GM18909 (cell line): ENCODE results near the gene MEAF6.
"Not testable (repeated sequence)": the region's sequence is repeated elsewhere in the genome, so short reads cannot be mapped to it uniquely, and the experiment has no call there.

ENCODE experiments used
- ATAC-seq: cut with Tn5 transposase; IDR thresholded peaks from one replicate; pipeline ENCODE4 v1.9.1; 2021; ENCODE audit warnings: mild to moderate bottlenecking; ENCODE audit not compliant: unreplicated experiment, poor library complexity

Gene MEAF6

DNA sequence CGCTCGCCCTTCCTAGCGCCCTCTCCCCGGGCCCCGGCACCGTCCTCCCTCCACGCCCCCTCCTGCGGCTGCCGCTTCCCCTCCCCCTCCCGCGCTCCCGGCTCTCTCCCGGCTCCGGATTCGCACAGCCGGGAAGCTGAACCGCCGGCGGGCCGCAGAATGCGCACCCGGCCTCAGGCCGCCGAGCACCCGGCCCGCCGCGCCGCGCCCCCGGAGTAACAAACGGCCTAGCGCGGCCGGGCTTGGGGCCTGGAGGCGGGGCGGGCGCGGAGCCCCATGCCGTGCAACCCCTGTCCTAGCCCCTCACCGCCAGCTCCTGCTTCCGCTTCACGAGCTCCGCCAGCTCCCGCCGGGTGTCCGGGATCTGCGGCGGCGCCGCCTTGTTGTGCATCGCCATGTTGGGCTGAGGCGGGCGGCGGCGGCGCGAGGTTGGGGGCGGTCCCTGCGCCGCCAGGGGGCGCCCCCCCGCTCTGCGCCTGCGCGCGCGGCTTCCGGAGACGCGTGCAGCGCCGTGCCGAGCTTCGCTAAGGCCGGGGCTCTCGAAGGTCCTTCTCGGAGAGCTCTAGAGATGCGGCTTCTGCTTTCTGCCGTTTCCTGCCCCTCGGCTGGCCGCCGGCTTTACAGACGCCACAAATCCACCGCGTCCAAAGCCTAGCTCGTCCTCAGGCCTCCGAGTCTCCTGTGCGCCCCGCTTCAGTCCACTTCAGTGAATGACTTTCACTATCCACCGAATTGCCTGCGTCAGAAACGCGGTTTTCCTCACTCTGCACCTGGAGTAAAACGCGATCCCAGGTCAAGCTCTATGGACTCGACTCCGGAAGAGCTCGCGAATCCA is at the start of gene MEAF6:
TSS of gene MEAF6 (minus strand) at position 417 of the 835 bp plus-strand sequence. CDS start at position 397, 20 bp downstream.
- peak; percentile 90 for ATAC-seq

DNA sequence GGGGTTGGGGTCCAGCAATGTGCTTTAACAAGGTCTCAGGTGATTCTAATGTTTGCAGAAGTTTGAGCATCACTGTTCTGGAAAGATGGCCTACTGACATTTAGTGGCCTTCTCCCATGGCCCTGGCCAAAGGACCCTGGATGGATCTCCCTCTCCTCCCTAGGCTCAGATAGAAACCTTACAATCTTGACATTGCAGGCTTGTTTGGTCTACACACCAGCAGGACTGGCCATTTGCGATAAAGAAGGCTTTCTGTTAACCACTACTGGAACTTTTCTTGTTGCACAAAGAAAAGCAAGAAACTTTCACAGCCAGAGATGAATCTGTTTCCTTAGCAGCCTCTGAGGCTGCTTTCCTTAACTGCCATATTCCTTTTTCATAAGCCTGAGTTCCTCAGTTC is 48.4 kb upstream of the MEAF6 start:
- no peak for ATAC-seq

DNA sequence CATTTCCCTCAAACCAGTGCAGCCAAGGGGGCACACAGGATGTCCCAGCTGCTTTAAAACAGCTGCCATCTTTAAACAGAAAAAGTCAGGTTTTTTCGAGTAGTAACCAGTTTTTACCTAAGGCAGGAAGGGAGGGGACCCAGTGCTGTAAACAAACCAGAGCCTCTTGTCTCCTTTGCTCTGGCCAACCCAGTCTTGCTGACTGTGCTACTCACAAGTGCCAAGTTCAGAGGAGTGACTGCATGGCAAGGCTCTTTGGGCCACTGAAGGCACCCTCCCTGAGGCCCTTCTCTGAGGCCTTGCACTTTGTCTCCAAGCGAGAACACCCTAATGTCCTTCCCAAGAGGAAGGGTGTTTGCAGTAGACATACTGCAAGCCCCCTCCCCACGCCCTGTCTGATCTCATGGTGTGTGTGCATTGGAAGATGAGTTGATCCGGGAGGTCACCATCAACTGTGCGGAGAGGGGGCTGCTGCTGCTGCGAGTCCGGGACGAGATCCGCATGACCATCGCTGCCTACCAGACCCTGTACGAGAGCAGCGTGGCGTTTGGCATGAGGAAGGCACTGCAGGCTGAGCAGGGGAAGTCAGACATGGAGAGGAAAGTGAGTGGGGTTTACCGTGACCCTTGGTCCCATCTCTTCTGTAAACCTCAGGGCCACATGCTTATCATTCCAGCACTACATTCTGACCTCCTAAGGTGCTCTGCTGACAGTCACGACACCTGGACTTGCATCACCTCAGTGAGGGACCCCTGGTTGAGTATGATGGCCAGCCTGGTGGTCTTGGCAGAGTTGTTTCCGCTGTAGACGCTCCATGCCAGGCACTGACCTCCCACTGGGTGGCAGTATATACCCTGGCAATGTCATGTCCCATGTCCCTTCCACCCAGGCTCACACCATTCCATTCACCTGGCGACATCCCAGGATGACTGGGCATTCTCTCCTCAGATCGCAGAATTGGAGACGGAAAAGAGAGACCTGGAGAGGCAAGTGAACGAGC is 46.9 kb upstream of the MEAF6 start:
- ATAC-seq: no peak

DNA sequence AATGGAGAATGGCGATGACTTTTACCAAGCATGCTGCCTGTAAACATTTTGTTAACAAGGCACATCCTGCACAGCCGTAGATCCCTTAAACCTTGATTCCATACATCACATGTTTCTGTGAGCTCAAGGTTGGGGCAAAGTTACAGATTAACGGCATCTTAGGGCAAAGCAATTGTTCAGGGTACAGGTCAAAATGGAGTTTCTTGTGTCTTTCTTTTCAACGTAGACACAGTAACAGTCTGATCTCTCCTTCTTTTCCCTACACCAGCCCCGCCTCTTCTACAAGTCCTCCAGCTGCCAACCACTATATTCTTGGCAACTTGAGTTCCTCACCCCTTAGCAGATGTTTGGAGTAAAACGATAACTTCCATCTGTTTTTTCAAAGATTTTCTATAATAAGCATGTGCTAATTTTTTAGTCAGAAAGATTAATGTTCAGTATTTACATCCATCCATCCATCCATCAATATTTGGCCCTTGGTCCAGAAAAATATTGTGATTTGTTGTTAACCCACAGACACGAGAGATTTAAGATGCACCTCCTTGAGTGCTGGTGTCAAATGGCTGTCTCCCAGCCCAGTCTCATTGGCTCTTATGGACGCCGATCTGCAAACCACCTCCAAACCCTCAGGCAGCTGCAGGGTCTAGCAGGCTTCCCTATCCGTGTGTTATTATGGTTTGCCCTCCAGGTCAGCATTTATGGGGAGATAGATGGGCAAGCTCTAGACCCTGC is 46.0 kb upstream of the MEAF6 start:
- ATAC-seq: no peak

DNA sequence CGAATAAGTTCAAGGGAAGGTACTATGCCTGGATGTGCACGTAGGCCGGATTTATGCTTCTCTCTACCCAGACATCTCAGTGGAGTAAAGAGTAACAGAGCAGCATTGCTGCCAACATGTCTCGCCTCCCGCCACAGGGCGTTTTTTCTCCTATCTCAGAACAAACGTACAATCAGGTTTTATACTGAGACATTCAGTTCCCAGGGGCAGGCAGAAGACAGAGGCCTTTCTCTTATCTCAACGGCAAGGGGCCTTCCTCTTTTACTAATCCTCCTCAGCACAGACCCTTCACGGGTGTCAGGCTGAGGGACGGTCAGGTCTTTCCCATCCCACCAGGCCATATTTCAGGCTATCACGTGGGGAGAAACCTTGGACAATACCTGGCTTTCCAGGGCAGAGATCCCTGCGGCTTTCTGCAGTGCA is 45.4 kb upstream of the MEAF6 start:
- ATAC-seq: not testable (repeated sequence)

DNA sequence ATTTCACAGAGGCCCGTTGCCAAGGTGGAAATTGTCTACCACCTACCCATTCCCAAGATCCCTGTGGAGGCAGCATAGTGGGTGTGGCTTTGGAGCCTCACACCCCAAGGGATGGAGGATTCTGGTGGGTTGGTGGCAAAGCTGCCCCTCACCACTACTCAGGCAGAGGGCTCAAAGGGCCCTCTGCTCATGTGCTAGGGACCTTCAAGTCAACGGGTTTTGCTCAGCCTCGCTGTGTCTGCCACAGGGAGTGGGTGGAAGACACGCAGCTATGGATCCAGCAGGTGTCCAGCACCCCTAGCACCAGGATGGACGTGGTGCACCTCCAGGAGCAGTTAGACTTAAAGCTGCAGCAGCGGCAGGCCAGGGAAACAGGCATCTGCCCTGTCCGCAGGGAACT is 44.5 kb upstream of the MEAF6 start:
- ATAC-seq: no peak

DNA sequence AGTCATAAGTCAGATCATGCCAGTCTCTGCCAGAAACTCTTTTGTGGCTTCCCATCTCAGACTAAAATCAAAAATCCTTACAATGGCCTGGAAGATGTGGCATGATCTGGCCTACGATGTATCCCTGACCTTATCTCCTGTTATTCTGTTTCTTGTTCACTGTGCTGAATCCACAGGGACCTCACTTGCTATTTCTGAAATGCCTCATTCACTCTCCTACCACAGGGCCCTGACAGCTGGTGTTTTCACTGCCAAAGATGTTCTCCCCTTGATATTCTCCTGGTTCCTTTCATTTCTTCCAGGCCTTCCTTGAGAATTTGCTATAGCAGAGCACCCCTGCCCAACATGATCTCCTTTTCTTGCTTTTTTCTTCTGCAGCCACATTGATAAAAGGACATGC is 43.8 kb upstream of the MEAF6 start:
- ATAC-seq: no peak

DNA sequence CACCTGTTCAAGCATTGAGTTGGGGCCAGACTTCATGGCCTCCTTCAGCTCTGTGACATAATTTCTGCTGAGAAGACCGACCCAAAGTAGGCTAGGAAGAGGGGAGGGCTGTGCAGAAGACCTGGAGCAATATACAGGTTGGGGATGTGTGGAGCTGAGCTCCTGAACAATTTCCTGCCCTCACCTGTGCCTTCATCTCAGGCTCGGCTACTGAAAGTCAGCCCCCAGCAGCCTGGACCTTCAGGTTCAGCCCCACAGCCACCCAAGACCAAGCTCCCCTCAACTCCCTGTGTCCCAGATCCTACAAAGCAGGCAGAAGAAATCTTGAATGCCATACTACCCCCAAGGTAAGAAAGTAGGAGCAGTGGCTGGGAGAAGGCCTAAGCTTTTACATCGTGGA is 42.8 kb upstream of the MEAF6 start:
- no peak for ATAC-seq

DNA sequence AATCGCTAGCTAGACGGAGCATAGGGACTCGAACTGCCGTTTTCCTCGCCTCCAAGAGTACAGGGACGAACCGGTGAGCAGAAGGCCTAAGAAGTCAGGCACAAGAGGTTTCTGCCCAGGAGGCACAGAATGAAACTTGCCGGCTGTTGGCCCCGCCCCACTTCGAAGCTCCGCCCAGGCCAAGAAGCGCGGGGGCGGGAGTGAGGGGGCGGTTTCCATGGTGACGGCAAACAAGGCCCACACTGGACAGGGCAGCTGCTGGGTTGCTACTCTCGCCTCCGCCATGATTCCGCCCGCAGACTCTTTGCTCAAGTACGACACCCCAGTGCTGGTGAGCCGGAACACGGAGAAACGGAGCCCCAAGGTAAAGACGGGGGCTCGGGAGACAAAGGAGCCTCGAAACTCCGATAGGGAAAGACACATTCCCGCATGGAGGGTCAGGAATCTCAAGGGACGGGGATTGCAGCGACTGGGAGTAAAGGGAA is 42.2 kb upstream of the MEAF6 start, which contains the start of gene DNALI1:
TSS of gene DNALI1 (plus strand) at position 229 of the 485 bp plus-strand sequence. CDS start at position 284, 55 bp downstream.
- ATAC-seq: no peak

DNA sequence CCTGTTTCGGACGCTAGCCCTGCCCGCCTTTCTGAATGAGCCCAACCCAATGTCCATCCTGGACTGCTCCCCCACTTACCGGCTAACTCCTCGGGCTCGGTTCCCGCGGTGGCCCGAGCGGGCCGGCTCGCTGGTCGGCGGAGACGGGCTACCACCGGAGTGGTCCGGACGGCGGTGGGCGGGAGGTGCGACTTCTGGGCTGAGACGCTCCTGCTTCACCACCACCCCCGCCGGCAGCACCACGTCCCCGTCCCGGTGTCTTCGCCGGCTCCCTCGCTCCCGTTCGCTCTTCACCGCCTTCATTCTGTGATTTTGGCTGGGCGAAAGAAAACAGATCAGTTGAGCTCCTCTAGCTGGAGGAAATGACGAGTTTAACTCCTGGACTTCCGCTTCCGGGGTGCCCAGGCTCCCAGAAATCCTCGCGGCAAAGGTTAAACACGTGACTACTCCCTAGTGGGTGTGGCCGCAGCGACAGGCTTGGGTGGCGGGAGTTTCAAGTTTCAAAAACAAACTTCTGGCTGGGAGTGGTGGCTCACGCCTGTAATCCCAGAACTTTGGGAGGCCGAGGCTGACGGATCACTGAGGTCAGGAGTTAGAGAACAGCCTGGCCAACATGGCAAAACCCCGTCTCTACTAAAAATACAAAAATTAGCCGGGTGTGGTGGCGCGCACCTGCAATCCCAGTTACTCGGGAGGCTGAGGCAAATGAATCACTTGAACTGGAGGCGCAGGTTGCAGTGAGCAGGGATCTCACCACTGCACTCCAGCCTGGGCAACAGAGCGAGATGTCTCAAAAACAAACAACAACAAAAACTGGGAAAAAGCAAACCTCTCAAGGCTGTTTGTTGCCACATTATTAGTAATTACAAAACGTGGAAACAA is 39.6 kb upstream of the MEAF6 start, which contains the start of gene SNIP1:
TSS of gene SNIP1 (minus strand) at position 367 of the 882 bp plus-strand sequence. CDS start at position 303, 64 bp downstream.
- peak; percentile 91 for ATAC-seq

DNA sequence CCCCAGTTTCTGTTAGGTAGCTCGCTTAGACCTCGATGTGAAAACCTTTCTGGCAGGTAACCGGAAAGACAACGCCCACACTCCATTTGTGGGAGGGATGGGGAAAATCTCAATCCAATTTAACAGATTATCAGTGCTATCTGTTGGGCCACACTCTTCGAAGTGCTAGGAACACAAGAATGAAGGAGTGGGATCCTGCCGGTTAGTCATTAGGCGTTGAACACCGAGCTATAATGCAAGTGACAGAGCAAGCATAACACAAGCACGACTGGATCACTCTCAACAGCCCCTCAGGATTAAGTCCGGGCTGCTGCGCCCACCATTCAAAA is 39.0 kb upstream of the MEAF6 start:
- ATAC-seq: no peak

DNA sequence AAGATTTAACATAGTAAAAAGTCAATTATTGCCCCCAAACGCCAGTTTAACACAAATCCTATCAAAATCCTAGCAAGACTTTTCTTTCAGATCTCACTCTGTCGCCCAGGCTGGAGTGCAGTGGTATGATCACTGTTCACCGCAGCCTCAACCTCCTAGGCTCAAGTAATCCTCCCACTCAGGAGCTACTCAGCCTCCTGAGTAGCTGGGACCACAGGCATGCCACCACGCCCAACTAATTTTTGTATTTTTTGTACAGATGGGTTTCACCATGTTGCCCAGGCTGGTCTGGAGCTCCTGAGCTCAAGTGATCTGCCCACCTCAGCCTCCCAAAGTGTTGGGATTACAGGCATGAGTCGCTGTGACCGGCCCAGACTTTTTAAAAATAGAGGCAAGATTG is 34.8 kb upstream of the MEAF6 start:
- ATAC-seq: no peak

DNA sequence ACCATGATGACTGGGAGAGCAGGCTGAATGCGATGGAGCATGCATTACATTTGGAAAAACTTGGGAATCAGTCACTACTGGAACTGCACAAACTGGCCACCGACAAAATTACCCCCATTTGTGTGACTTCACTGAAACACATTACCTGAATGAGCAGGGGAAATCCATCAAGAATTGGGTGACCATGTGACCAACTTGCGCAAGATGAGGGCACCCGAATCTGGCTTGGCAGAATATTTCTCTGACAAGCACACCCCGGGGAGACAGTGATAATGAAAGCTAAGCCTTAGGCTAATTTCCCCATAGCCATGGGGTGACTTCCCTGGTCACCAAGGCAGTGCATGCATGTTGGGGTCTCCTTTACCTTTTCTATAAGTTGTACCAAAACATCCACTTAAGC is 30.5 kb upstream of the MEAF6 start:
- no peak for ATAC-seq

DNA sequence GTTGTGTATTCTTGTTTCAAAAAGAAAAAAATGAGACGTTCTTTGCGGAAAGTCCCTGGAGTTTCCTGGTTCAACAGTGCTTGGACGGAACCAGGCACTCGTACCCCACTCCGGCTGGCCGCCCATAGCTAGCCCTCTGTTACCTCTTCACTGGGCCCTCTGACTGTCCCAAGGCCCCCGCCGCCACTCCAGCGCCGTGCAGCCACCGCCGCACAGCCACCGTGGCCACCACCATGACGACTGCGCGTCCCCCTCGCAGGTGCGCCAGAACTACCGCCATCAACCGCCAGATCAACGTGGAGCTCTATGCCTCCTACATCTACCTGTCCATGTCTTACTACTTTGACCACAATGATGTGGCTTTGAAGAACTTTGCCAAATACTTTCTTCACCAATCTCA is 30.0 kb upstream of the MEAF6 start:
- ATAC-seq: no peak

DNA sequence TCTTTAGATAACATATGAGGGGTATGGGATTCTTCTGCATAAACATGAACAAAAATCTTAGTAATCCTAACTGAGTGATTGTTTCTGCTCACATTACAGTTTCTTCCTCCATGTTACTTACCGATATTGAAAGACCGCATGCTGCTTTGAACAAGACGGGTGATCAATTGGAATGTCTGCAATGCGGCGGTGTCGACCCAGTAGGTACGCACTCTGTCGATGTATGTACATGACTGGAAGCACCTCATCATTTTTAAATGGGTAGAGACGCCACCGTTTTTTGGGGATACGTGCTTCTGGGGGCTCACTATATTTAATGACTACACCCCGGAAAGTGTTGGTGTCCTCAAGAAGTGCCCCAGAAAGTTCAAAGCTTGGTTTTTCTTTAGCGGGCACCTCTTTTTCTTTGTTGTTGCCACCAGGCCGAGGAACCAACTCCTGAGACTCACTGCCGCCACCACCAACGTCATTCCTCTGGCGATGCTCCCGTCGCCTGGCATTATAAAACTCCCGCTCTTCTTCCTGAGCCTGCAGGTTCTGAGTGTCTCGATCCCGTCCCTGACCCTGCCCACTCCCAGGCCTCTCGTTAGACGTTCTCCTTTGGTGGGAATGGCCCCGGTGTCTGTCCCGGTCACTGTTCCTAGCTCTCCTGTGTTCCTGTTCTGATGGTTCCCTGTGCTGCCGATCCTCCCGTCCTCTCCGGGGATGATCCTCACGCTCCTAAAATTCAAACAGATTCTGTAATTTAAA is 25.6 kb upstream of the MEAF6 start:
- no peak for ATAC-seq

DNA sequence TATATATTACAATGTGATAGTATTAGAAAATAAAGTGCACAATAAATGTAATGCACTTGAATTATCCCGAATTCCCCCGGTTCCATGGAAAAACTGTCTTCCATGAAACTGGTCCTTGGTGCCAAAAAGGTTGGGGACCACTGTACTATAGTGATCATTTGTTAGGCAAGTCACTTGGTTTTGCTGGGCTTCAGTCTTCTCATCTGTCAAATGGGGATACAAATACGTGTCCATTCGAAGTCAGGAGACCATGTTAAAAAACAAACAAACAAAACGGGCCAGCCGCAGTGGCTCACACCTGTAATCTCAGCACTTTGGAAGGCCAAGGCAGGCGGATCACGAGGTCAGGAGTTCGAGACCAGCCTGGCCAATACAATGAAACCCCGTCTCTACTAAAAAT is 24.6 kb upstream of the MEAF6 start:
- not testable (repeated sequence) for ATAC-seq

DNA sequence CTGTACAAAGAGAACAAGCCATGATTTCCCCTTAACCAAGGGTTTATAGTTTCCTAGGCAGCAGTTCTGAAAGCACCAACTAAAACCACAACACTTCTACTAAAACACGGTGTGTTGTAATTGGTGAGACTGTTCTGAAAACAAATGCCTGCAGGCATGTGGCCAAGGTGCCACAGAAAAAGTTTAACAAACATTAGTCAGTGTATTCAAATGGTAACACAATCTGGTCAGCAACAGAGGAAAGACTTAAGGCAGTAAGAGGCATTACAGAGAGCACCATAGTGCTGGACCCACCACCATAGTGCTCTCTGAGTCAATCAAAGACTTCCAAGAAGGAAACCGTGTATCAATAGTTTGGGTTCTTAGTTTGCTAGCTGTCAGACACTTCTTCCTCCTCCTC is 22.8 kb upstream of the MEAF6 start:
- ATAC-seq: no peak

DNA sequence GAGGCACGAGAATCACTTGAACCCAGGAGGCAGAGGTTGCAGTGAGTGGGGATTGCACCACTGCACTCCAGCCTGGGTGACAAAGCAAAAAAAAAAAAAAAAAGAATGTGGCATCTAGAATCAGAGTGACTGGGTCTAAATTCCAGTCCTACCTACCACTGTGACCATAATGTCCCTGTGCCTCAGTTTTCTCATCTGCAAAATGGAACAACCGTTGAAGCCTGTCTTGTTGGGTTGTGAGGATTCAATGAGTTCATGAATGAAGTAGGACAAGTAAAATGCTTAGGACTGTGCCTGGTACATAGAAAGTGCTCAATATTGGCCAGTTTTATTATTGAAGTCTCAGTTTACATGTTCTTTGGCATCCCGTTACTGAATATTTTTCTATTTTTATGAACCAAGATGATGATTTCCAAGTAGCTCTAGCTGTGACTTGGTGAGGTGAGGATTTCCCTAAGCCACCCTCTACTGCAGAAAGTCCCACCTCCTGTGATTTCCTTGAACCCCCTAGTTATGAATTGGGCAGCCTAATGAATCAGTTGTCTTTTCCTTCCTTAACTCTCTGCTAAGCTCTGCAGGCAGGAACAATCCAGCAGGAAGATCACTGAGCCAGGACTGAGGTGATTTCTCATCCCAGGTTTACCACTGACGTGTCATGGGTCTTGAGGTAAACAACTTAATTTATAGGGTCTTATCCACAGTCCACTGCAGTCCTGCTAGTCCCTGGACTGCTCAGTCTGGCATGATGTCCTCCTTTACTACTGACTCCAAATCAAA is 18.9 kb upstream of the MEAF6 start:
- no peak for ATAC-seq
